Keratinocyte (primary cell): Measurements from ENCODE around the gene HYAL4.

Experiments used
- EZH2 ChIP-seq: IDR thresholded peaks from one replicate; pipeline ENCODE4 v1.6.1; 2012; ENCODE audit warnings: inconsistent platforms, mild to moderate bottlenecking, low read length, moderate library complexity
- TF ChIP-seq, protein P1 (sequence below), 3 experiments: IDR thresholded peaks in 1 of 3; conservative IDR thresholded peaks in 1 of 3; optimal IDR thresholded peaks in 1 of 3; 2 replicates in 2 of 3; 3 replicates in 1 of 3; pipeline versions ENCODE3 to v1.5.1; 2011; ENCODE audit warnings: low read length in 3 of 3, mild to moderate bottlenecking in 3 of 3, moderate library complexity in 2 of 3, control low read depth in 1 of 3, inconsistent platforms in 1 of 3; ENCODE audit not compliant: insufficient read depth in 2 of 3; ENCODE audit errors: extremely low read depth in 1 of 3

GRCh38 chr7:123871998-123872867, 27.3 kb downstream of the HYAL4 start:
- no peak for TF ChIP-seq EZH2
- TF ChIP-seq, protein P1, sequence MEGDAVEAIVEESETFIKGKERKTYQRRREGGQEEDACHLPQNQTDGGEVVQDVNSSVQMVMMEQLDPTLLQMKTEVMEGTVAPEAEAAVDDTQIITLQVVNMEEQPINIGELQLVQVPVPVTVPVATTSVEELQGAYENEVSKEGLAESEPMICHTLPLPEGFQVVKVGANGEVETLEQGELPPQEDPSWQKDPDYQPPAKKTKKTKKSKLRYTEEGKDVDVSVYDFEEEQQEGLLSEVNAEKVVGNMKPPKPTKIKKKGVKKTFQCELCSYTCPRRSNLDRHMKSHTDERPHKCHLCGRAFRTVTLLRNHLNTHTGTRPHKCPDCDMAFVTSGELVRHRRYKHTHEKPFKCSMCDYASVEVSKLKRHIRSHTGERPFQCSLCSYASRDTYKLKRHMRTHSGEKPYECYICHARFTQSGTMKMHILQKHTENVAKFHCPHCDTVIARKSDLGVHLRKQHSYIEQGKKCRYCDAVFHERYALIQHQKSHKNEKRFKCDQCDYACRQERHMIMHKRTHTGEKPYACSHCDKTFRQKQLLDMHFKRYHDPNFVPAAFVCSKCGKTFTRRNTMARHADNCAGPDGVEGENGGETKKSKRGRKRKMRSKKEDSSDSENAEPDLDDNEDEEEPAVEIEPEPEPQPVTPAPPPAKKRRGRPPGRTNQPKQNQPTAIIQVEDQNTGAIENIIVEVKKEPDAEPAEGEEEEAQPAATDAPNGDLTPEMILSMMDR (optimal IDR thresholded peaks at IDR 0.05 in 1 of 3, IDR thresholded peaks at IDR 0.05 in 1 of 3, conservative IDR thresholded peaks at IDR 0.05 in 1 of 3; ENCODE audit: extremely low read depth in 1 of 3, insufficient read depth in 2 of 3, low read length in 3 of 3): peak; percentile 56 to 90 (median 81)
